OCI-LY7 (cell line): ENCODE data around the gene ZNF777.

Experiments
- CTCF ChIP-seq: fragments of 200-600 bp; sonication (generic); conservative IDR thresholded peaks from 2 replicates; pipeline ENCODE4 v1.5.1; 2014; ENCODE audit warnings: mild to moderate bottlenecking, antibody characterized with exemption, low read length, moderate library complexity, mixed read lengths
- EZH2phosphoT487 ChIP-seq: fragments of 200-600 bp; sonication (generic); IDR thresholded peaks from 2 replicates; pipeline ENCODE4 v1.6.1; 2018; ENCODE audit warnings: low read depth, borderline replicate concordance, mild to moderate bottlenecking, mixed run types, antibody characterized with exemption, low read length, moderate library complexity, mixed read lengths

- TF ChIP-seq CTCF (no peak), EZH2phosphoT487 (no peak)
Observed at GRCh38 chr7:149456506-149457421, 4.1 kb downstream of the ZNF777 start.
